Measurements from ENCODE around the gene SLCO1A2.

DNA sequence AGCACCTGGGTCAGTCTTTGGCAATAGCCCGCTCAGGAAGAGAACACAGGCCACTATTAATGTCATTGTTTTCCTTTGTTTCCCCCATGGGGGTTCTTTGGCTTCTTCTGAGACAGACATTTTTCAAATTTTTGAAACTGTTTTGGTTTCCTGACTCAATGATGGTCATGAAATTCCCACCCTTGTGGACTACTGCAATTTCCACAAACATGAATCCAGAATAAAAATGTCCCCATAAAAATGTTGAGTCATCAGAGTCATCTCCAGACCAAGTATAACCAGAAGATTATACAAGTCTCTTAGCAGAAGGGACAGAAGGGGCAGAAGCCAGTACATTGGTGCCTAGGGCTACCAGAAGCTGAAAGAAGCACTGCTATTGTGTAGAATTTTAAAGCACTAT is 29.1 kb downstream of the SLCO1A2 start:
- TF ChIP-seq, protein P1, sequence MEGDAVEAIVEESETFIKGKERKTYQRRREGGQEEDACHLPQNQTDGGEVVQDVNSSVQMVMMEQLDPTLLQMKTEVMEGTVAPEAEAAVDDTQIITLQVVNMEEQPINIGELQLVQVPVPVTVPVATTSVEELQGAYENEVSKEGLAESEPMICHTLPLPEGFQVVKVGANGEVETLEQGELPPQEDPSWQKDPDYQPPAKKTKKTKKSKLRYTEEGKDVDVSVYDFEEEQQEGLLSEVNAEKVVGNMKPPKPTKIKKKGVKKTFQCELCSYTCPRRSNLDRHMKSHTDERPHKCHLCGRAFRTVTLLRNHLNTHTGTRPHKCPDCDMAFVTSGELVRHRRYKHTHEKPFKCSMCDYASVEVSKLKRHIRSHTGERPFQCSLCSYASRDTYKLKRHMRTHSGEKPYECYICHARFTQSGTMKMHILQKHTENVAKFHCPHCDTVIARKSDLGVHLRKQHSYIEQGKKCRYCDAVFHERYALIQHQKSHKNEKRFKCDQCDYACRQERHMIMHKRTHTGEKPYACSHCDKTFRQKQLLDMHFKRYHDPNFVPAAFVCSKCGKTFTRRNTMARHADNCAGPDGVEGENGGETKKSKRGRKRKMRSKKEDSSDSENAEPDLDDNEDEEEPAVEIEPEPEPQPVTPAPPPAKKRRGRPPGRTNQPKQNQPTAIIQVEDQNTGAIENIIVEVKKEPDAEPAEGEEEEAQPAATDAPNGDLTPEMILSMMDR (IDR thresholded peaks at IDR 0.05; ENCODE audit: borderline replicate concordance, extremely low read depth, low read length, poor library complexity, severe bottlenecking) = no peak
- no peak for TF ChIP-seq EZH2 (IDR thresholded peaks at IDR 0.05; ENCODE audit: borderline replicate concordance, low read depth, low read length, severe bottlenecking)

Measured in DND-41 (cell line).